HG03039 (cell line): ENCODE results near the gene STARD10.

Experiments
- ATAC-seq: cut with Tn5 transposase; IDR thresholded peaks from one replicate; pipeline ENCODE4 v1.9.1; 2021; ENCODE audit warnings: mild to moderate bottlenecking, moderate library complexity; ENCODE audit not compliant: unreplicated experiment

STARD10 gene

GRCh38 chr11:72750086-72750485 lies 43.8 kb downstream of the STARD10 start:
- ATAC-seq = no peak

- ATAC-seq = no peak
Measured at GRCh38 chr11:72747289-72747855, 46.5 kb downstream of the STARD10 start.

GRCh38 chr11:72746821-72747220 lies 47.0 kb downstream of the STARD10 start:
- ATAC-seq = no peak

GRCh38 chr11:72745925-72746550 lies 47.8 kb downstream of the STARD10 start:
- ATAC-seq = no peak

- no peak for ATAC-seq
Measured at GRCh38 chr11:72745511-72745910, 48.3 kb downstream of the STARD10 start.

GRCh38 chr11:72744474-72744873 lies 49.4 kb downstream of the STARD10 start:
- no peak for ATAC-seq

- no peak for ATAC-seq
Measured at GRCh38 chr11:72743321-72744221, 50.3 kb downstream of the STARD10 start.

GRCh38 chr11:72742513-72743320 lies 51.1 kb downstream of the STARD10 start:
- no peak for ATAC-seq

GRCh38 chr11:72741849-72742512 lies 51.9 kb downstream of the STARD10 start:
- no peak for ATAC-seq

GRCh38 chr11:72741429-72741833 lies 52.4 kb downstream of the STARD10 start:
- ATAC-seq = no peak

GRCh38 chr11:72740562-72741428 lies 53.1 kb downstream of the STARD10 start:
- no peak for ATAC-seq

GRCh38 chr11:72740060-72740424 lies 53.8 kb downstream of the STARD10 start:
- no peak for ATAC-seq

- ATAC-seq = no peak
Measured at GRCh38 chr11:72739240-72740059, 54.4 kb downstream of the STARD10 start.

- no peak for ATAC-seq
Measured at GRCh38 chr11:72738199-72739141, 55.4 kb downstream of the STARD10 start.

- no peak for ATAC-seq
Measured at GRCh38 chr11:72737336-72737735, 56.5 kb downstream of the STARD10 start.

- no peak for ATAC-seq
Measured at GRCh38 chr11:72736452-72737069, 57.3 kb downstream of the STARD10 start.

GRCh38 chr11:72735495-72736027 lies 58.3 kb downstream of the STARD10 start:
- ATAC-seq = no peak
